ENCODE measurements around the gene SPATA6. TPM values are rescaled to one million over a fixed set of nuclear protein-coding genes. Genes with fewer than 3 reads are reported as not detected.

The SPATA6 gene
- total and polyA plus RNA-seq, 2 experiments from 2014 or later, result 10.6 to 13.3 TPM

DNA sequence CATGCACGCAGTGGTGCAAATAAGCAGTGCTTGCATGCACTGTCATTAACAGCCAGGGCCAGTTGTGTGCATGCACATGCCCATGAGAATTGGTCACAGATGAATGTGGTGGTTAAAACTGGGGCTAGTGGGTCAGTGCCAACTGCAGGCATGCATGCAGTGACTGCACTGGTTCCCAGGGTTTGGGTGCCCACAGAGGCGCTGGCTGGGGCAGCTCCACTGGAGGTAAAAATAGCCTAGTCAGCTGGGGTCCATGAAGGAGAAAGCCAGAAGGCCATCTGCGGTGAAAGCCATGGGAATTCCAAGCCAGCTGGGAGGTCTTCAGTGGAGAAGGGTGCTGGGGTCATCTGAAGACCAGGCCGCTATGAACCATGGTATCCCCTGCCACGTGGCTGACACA, 179.3 kb downstream of the SPATA6 start:
- Mint-ChIP-seq H3K36me3 (ENCODE audit: low read depth) (peaks cover 9% of the 10 kb centered on the region; the same call in 2 of the 3 replicates), H3K27me3 (ENCODE audit: insufficient read depth, low read depth, poor library complexity) (peaks cover 2% of the 10 kb centered on the region), H3K4me3 (no peak overlapping the region), H3K9me3 (peaks cover 27% of the 10 kb centered on the region), H3K27ac (no peak overlapping the region), H3K4me1 (no peaks in the 10 kb centered on the region; the same call in 2 of the 3 replicates)
- H3K36me3 ChIP-seq (ENCODE audit: insufficient read depth), result no peaks in the 10 kb centered on the region
- no peak overlapping the region for H3K4me3 ChIP-seq
- no peak overlapping the region for H3K27ac ChIP-seq (ENCODE audit: low read depth)
- H4K20me1 ChIP-seq (replicated peaks; ENCODE audit: insufficient read depth), result no peaks in the 10 kb centered on the region
- TF ChIP-seq EZH2phosphoT487 (IDR thresholded peaks at IDR 0.05; ENCODE audit: unreplicated experiment), result no peak
- no peak for TF ChIP-seq ZNF114 (CRISPR knock-in tag; IDR thresholded peaks at IDR 0.05)
- no peak for TF ChIP-seq NANOG (IDR thresholded peaks at IDR 0.05; ENCODE audit: borderline replicate concordance)
- H3K27me3 ChIP-seq (ENCODE audit: insufficient read depth), result no peaks in the 10 kb centered on the region
- H3K9me2 ChIP-seq (ENCODE audit: insufficient read depth), result no peaks in the 10 kb centered on the region; the same call in 1 of the 2 replicates
- H3K4me1 ChIP-seq (ENCODE audit: insufficient read depth), result no peaks in the 10 kb centered on the region
- no peaks in the 10 kb centered on the region for H3F3A ChIP-seq (replicated peaks; ENCODE audit: low read depth)
- H3K4me2 ChIP-seq, result no peak overlapping the region
- ATAC-seq (no peak), DNase-seq (ENCODE audit: low spot score) (no peak)
- H2AFZ ChIP-seq, result no peak overlapping the region
- no peaks in the 10 kb centered on the region for H3K79me2 ChIP-seq (replicated peaks; ENCODE audit: insufficient read depth)

GRCh38 chr1:48291421-48291820, 180.6 kb downstream of the SPATA6 start:
- H3K79me2 ChIP-seq (replicated peaks; ENCODE audit: insufficient read depth), result no peaks in the 10 kb centered on the region
- no peaks in the 10 kb centered on the region for H3K27me3 ChIP-seq (ENCODE audit: insufficient read depth)
- Mint-ChIP-seq H3K9me3 (peaks cover 34% of the 10 kb centered on the region), H3K27me3 (ENCODE audit: insufficient read depth, low read depth, poor library complexity) (peaks cover 2% of the 10 kb centered on the region), H3K27ac (no peak overlapping the region), H3K4me3 (no peak overlapping the region), H3K4me1 (no peaks in the 10 kb centered on the region; the same call in 2 of the 3 replicates), H3K36me3 (ENCODE audit: low read depth) (peaks cover 9% of the 10 kb centered on the region; the same call in 2 of the 3 replicates)
- H3K27ac ChIP-seq (ENCODE audit: low read depth), result no peak overlapping the region
- no peaks in the 10 kb centered on the region for H4K20me1 ChIP-seq (replicated peaks; ENCODE audit: insufficient read depth)
- ATAC-seq, result no peak
- no peak overlapping the region for H3K4me3 ChIP-seq
- no peaks in the 10 kb centered on the region for H3K36me3 ChIP-seq (ENCODE audit: insufficient read depth)
- no peak overlapping the region for H2AFZ ChIP-seq
- H3K4me2 ChIP-seq, result no peak overlapping the region
- no peak for DNase-seq (ENCODE audit: low spot score)
- H3F3A ChIP-seq (replicated peaks; ENCODE audit: low read depth), result no peaks in the 10 kb centered on the region
- no peaks in the 10 kb centered on the region for H3K4me1 ChIP-seq (ENCODE audit: insufficient read depth)
- H3K9me2 ChIP-seq (ENCODE audit: insufficient read depth), result no peaks in the 10 kb centered on the region; the same call in 1 of the 2 replicates
- TF ChIP-seq NANOG (IDR thresholded peaks at IDR 0.05; ENCODE audit: borderline replicate concordance) (no peak), POLR2AphosphoS5 (IDR thresholded peaks at IDR 0.05; ENCODE audit: low read depth) (no peak), EZH2phosphoT487 (IDR thresholded peaks at IDR 0.05; ENCODE audit: unreplicated experiment) (no peak), CREB1 (CRISPR knock-in tag; IDR thresholded peaks at IDR 0.05; ENCODE audit: low read depth) (no peak), JUNB (IDR thresholded peaks at IDR 0.05; ENCODE audit: unreplicated experiment) (no peak), EZH2 (IDR thresholded peaks at IDR 0.05; ENCODE audit: low read depth, unreplicated experiment) (no peak), ZNF331 (CRISPR knock-in tag; IDR thresholded peaks at IDR 0.05; ENCODE audit: low read depth) (no peak), STAT1 (IDR thresholded peaks at IDR 0.05; ENCODE audit: unreplicated experiment) (no peak), ZNF114 (CRISPR knock-in tag; IDR thresholded peaks at IDR 0.05) (no peak)
- TF ChIP-seq, protein P1, sequence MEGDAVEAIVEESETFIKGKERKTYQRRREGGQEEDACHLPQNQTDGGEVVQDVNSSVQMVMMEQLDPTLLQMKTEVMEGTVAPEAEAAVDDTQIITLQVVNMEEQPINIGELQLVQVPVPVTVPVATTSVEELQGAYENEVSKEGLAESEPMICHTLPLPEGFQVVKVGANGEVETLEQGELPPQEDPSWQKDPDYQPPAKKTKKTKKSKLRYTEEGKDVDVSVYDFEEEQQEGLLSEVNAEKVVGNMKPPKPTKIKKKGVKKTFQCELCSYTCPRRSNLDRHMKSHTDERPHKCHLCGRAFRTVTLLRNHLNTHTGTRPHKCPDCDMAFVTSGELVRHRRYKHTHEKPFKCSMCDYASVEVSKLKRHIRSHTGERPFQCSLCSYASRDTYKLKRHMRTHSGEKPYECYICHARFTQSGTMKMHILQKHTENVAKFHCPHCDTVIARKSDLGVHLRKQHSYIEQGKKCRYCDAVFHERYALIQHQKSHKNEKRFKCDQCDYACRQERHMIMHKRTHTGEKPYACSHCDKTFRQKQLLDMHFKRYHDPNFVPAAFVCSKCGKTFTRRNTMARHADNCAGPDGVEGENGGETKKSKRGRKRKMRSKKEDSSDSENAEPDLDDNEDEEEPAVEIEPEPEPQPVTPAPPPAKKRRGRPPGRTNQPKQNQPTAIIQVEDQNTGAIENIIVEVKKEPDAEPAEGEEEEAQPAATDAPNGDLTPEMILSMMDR (conservative IDR thresholded peaks at IDR 0.05; ENCODE audit: low read depth in 2 of 2), result no peak
- TF ChIP-seq, protein P2, sequence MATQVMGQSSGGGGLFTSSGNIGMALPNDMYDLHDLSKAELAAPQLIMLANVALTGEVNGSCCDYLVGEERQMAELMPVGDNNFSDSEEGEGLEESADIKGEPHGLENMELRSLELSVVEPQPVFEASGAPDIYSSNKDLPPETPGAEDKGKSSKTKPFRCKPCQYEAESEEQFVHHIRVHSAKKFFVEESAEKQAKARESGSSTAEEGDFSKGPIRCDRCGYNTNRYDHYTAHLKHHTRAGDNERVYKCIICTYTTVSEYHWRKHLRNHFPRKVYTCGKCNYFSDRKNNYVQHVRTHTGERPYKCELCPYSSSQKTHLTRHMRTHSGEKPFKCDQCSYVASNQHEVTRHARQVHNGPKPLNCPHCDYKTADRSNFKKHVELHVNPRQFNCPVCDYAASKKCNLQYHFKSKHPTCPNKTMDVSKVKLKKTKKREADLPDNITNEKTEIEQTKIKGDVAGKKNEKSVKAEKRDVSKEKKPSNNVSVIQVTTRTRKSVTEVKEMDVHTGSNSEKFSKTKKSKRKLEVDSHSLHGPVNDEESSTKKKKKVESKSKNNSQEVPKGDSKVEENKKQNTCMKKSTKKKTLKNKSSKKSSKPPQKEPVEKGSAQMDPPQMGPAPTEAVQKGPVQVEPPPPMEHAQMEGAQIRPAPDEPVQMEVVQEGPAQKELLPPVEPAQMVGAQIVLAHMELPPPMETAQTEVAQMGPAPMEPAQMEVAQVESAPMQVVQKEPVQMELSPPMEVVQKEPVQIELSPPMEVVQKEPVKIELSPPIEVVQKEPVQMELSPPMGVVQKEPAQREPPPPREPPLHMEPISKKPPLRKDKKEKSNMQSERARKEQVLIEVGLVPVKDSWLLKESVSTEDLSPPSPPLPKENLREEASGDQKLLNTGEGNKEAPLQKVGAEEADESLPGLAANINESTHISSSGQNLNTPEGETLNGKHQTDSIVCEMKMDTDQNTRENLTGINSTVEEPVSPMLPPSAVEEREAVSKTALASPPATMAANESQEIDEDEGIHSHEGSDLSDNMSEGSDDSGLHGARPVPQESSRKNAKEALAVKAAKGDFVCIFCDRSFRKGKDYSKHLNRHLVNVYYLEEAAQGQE (IDR thresholded peaks at IDR 0.05; ENCODE audit: unreplicated experiment), result no peak
- TF ChIP-seq, protein P3, sequence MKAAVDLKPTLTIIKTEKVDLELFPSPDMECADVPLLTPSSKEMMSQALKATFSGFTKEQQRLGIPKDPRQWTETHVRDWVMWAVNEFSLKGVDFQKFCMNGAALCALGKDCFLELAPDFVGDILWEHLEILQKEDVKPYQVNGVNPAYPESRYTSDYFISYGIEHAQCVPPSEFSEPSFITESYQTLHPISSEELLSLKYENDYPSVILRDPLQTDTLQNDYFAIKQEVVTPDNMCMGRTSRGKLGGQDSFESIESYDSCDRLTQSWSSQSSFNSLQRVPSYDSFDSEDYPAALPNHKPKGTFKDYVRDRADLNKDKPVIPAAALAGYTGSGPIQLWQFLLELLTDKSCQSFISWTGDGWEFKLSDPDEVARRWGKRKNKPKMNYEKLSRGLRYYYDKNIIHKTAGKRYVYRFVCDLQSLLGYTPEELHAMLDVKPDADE (IDR thresholded peaks at IDR 0.05), result no peak
